Erythroblast (primary cell): ENCODE measurements around the gene OTOS.
A peak's percentile ranks its signal among the peaks of the same experiment; 100 is the strongest.

Source experiments
- DNase-seq, 2 experiments: peaks; one replicate each; lab custom pipeline; 2025; lab: John Stamatoyannopoulos, UW
- GATA1 ChIP-seq: IDR thresholded peaks from 2 replicates; pipeline ENCODE4 v1.6.1; 2011; ENCODE audit warnings: low read depth, mild to moderate bottlenecking, control low read depth, low read length, moderate library complexity
- POLR2A ChIP-seq: IDR thresholded peaks from 2 replicates; pipeline ENCODE4 v1.6.1; 2011; ENCODE audit warnings: mild to moderate bottlenecking, low read length

Gene OTOS

DNA sequence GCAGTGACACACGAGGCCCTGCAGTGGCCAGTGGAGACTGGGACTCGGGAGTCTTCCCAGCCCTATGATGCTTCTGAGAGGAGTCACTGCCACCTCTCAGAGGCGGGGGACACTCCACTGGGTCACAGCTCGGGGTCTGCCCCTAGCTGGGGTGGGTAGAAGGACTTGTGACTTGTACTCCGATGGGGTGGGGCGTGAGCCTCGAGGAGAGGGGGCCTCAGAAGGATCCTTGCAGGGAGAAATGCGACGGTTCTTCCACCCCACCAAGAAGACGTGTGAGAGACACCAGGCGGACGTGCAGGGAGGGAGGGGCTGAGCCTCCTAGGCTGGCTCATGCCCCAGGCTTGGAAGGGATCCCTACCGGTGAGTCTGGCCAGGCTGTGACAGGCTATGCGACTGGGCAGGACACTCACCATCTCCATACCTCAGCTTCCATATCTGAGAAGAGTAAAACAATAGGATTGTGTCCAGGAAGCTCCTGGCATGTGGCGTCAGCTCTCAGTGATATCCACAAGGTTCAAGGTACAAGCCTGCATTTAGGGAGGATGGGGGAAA lies 11.1 kb upstream of the OTOS start:
- DNase-seq, result no peak
- no peak for TF ChIP-seq POLR2A
- TF ChIP-seq GATA1, result no peak

DNA sequence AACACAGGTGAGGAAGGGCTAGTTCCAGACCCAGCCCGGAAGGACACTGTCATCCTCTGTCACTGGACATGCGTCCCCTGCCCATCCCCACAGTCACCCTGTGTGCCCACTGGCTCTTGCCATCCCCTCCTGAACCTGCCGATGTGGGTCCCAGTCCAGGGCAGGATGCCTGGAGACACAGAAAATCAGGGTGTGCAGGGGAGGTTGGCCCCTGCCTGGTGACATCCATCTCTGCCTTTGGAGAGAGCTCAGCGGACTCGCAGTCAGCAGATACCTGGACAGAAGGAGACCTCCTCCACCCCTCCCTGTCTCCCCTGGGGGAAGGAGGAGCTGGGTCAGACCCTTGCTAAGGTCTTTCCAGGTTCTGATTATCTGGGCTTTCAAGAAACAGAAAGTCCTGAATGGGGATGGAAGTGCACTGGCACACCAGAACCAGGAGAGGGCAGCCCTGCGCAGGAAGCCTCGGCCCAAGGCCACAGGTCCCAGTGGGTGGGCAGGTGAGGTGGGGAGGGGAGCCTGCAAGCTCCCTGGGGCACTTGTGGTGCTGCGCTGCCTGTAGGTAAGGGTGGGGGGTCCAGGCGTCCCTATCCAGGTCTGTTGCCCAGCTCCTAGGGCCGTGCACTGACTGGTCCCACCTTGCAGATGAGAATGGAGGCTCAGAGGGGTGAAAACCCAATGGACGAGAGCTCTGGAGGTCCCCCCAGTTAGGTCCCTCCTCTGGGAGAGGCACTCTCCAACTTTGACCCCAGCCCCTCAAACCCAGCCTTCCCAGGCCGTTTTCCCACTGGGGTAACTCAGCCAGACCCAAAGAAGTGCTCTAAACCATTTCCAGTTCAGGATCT lies 9.7 kb upstream of the OTOS start:
- DNase-seq, result peak; percentile 11 to 31
- no peak for TF ChIP-seq POLR2A
- no peak for TF ChIP-seq GATA1

- no peak for DNase-seq
Measured at GRCh38 chr2:240147911-240148587, 7.6 kb upstream of the OTOS start.

GRCh38 chr2:240147382-240147781 lies 6.9 kb upstream of the OTOS start:
- no peak for DNase-seq
- TF ChIP-seq POLR2A (no peak), GATA1 (no peak)

More at GRCh38 chr2:240147911-240148587, 7.6 kb upstream of the OTOS start:
- TF ChIP-seq GATA1 (no peak), POLR2A (no peak)

- no peak for DNase-seq
- TF ChIP-seq GATA1 (no peak), POLR2A (no peak)
Measured at GRCh38 chr2:240146627-240147278, 6.3 kb upstream of the OTOS start.

DNA sequence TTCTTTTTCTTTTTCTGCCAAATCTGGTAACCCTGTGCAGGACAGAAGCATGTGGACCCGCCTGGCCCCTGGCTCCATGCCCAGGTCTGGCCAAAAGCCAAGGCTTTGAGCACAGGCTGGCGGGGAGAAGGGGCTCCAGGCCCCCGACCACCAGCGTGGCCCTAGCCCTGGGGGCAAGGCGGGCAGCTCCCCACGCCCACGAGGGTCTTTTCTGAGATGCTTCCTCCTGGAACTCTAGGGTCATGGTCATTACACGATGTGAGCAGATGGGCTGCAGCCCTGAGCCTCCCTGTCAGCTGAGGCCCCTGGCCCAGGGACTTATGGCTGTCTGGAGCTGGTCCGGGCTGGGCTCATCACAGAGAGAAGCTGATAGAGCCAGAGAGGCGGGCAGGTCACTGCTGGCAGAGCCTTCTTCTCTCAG lies 5.7 kb upstream of the OTOS start:
- TF ChIP-seq POLR2A, result no peak
- DNase-seq, result no peak

DNA sequence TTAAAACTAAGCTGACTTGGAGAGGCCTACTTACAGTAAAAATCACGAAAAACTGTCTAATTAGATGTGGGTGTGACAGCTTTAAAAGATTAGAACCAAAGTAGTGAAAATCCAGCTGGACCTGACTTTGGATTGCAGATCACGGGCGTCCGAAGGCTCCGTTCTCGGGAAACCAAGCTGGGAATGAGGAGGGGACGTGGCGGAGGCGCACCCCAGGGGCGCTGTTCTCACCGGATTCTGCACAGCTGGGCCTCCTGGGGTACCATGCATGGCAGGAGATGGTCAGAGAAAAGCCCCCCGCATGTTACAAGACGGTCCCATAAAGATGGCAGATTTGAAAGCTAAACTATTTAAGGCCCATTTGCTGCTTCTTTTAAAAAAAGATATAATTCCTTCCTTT lies 5.0 kb upstream of the OTOS start:
- TF ChIP-seq GATA1 (no peak), POLR2A (no peak)
- no peak for DNase-seq

- no peak for DNase-seq
- TF ChIP-seq POLR2A (no peak), GATA1 (no peak)
Measured at GRCh38 chr2:240144649-240145261, 4.3 kb upstream of the OTOS start.

DNA sequence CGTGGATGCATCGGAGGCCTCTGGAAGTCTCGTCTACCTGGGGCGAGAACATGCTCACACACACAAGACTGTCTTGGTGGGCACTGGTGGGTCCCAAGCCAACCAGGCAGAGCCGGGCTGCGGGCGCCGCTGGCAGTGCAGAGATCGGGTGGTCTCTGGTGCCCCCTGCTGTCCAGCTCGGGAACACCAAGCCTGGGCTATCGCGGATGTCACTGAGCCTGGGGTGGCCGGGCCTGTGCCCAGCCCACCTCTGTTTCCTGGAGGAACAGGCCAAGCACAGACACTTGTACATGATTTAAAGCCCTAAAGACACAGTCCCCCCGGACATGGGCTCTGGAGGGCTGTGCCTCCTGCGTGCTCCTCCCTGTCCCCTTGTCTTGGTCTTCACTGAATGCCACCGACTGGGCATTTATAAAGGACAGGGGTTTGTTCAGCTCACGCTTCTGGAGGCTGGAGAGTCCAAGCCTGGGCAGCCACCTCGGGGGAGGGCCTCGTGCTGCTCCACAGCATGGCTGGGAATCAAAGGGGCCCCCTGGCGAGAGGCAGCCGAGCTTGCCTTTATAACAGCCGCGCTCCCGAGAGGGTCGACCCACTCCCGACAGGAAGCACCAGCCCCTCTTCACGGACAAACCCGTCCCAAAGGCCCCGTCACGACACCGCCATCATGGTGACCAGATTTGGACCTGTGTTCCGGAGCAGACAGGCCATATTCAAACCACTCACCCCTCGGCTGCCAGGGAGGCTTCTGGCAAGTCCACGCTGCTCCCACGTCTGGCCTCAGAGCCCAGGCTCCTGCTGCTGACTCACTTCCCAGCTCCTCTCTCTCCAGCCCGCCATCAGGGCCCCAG lies 3.6 kb upstream of the OTOS start:
- no peak for TF ChIP-seq GATA1
- TF ChIP-seq POLR2A, result no peak
- peak; percentile 54 to 74 for DNase-seq

DNA sequence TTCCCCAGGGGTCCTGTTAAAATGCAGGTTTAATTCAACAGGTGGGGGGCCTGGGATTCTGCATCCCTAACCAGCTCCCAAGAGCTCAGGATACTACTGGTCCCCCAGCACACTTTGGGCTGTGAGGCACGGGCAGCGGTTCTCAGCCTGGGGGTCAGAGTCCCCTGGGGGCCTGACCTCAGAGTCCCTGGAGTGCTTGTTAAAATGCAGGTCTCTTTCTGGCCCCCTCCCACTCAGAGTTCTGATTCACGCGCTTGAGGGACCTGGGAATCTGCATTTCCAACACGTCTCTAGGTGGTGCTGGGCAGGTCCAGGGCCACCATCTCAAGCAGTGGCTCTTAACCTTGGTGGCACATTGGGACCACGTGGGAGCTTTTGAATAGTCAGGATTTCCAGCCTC lies 2.8 kb upstream of the OTOS start:
- DNase-seq, result no peak
- TF ChIP-seq GATA1, result no peak

DNA sequence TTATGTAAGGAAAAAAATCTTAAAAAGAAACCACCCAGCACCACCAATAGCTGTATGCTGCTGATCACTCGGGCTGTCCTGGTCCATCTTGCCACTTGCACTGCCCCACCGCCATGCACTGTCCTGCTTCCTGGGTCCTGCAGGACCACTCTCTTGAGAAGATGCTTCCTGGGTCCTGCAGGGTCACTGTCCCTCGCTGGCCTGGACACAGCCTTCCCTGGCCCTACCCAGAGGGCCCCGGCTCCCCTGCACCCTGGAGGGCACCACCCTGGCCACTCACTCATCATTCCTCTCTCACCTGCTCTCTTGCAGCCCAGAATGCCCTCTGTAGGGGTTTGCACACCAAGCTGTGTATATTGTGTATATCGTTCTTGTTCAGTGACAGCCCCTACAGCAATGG lies 2.4 kb upstream of the OTOS start:
- DNase-seq, result no peak
- TF ChIP-seq GATA1 (no peak), POLR2A (no peak)

DNA sequence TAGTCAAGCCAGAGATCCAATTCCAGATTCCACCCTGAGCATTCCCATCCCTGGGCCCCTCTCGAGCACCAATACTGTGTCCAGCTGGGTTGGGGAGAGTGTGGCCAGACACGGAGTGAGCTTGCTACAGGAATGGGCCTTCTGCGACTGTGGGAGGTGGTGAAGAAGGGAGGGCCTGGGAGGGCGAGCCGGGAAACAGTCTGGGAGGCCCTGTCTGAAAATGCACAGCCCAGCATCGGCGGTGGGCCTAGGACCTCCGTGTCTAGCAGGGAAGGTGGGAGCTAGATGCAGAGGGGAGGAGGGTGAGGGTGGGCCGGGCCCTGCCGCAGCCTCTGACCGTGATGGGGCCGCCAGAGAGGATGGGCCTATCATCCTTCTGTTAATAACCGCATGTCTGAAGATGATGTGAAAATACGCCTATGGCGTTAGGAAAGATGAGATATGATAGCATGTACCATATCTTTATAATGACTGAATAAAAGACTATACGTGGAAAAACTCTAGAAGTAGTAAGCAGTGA lies 1.9 kb upstream of the OTOS start:
- no peak for DNase-seq
- TF ChIP-seq GATA1 (no peak), POLR2A (no peak)

DNA sequence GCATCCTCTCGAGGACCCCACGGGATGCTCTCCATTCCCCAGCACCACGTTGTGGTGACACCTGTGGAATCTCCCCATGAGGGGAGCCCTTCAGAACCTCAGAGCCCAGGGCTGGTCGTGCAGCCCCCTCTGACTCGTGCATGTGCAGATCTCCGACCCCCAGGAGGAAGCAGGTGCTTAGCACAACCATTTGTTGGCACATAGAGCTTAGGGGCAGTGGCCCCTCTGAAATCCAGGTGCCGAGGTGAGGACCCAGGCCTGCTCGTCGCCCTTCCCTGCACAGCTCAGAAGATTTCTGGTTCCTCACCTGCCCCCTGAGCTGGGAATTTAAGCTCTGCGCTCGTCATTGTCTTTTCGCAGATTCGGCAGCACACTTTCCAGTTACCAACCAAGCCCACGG lies 1.3 kb upstream of the OTOS start:
- no peak for TF ChIP-seq POLR2A
- no peak for TF ChIP-seq GATA1
- no peak for DNase-seq
